Endothelial cell of umbilical vein (primary cell): ENCODE data around the gene LONP1. TPM values are rescaled to one million over a fixed set of nuclear protein-coding genes. Genes with fewer than 3 reads are reported as not detected.

ENCODE experiments used
- BruUV-seq: library from RNA; stranded (reverse); fragments of 400-500 nt; replicated peaks from 2 replicates; lab custom pipeline; 2021; lab: Mats Ljungman, UMichigan
- CTCF ChIA-PET: fragments of 300-600, 350-600 bp; sonication (Branson Sonifier 250); formaldehyde crosslinking; loops from one replicate; lab custom pipeline; 2021; ENCODE audit warnings: antibody characterized with exemption, inconsistent platforms; lab: Charles Lee
- POLR2A ChIA-PET: fragments of 300-600, 350-600 bp; sonication (Branson Sonifier 250); formaldehyde crosslinking; loops from one replicate; lab custom pipeline; 2021; ENCODE audit warnings: antibody characterized with exemption, inconsistent platforms; lab: Charles Lee
- DNase-seq: peaks from one replicate; pipeline ENCODE4 v3.0.0-alpha.2; 2011; ENCODE audit warnings: low read depth, low spot score
- FAIRE-seq: peaks from 2 replicates; lab custom pipeline; 2011; peaks lifted over from hg19 to GRCh38; lab: Jason Lieb, UNC
- H2AFZ ChIP-seq: 2 replicates; pipeline ENCODE4 v1.6.0; 2012; ENCODE audit warnings: low read depth, low read length, control low read depth, inconsistent platforms
- H3K27ac ChIP-seq: 2 replicates; pipeline ENCODE4 v1.5.1; 2011; ENCODE audit warnings: low read depth, mild to moderate bottlenecking, control low read depth, low read length, moderate library complexity; ENCODE audit not compliant: insufficient read depth
- H3K27me3 ChIP-seq, 2 experiments: 2 replicates each; pipeline versions ENCODE4 v1.6.0 to v1.6.1; 2011; ENCODE audit warnings: low read length in 2 of 2, mixed read lengths in 1 of 2; ENCODE audit not compliant: control insufficient read depth in 2 of 2, insufficient read depth in 2 of 2
- H3K36me3 ChIP-seq, 2 experiments: 2 replicates in 1 of 2; 3 replicates in 1 of 2; pipeline ENCODE4 v1.5.1; 2011; ENCODE audit warnings: low read length in 2 of 2, mild to moderate bottlenecking in 1 of 2, moderate library complexity in 1 of 2; ENCODE audit not compliant: control insufficient read depth in 2 of 2, insufficient read depth in 2 of 2; ENCODE audit errors: extremely low read depth in 1 of 2
- H3K4me1 ChIP-seq: 3 replicates; pipeline ENCODE4 v1.5.1; 2011; ENCODE audit warnings: mild to moderate bottlenecking, low read length; ENCODE audit not compliant: control insufficient read depth, insufficient read depth; ENCODE audit errors: extremely low read depth
- H3K4me2 ChIP-seq: 2 replicates; pipeline ENCODE4 v1.6.1; 2011; ENCODE audit warnings: low read length, control low read depth, mixed read lengths; ENCODE audit not compliant: insufficient read depth
- H3K4me3 ChIP-seq, 3 experiments: fragments of 200-600 bp in 1 of 3; sonication (generic), shearing (Covaris generic) in 1 of 3; replicated peaks in 1 of 3; 2 replicates each; pipeline ENCODE4 v1.5.1; 2011 to 2016; ENCODE audit warnings: control low read depth in 3 of 3, low read length in 3 of 3, mild to moderate bottlenecking in 2 of 3, inconsistent platforms in 1 of 3, low read depth in 1 of 3, moderate library complexity in 1 of 3; ENCODE audit not compliant: insufficient read depth in 1 of 3
- H3K79me2 ChIP-seq: 2 replicates; pipeline ENCODE4 v1.6.0; 2012; ENCODE audit warnings: low read length, inconsistent platforms; ENCODE audit not compliant: control insufficient read depth, insufficient read depth
- H3K9ac ChIP-seq: replicated peaks from 2 replicates; pipeline ENCODE3; 2011; ENCODE audit warnings: low read length, control low read depth; ENCODE audit not compliant: insufficient read depth; ENCODE audit errors: extremely low read depth
- H3K9me1 ChIP-seq: replicated peaks from 3 replicates; pipeline ENCODE4 v1.6.0; 2011; ENCODE audit warnings: mild to moderate bottlenecking, low read length; ENCODE audit not compliant: control insufficient read depth, insufficient read depth; ENCODE audit errors: extremely low read depth
- H3K9me3 ChIP-seq: replicated peaks from 2 replicates; pipeline ENCODE4 v1.5.1; 2012; ENCODE audit warnings: low read length, inconsistent platforms; ENCODE audit not compliant: control insufficient read depth, insufficient read depth
- H4K20me1 ChIP-seq: replicated peaks from 2 replicates; pipeline ENCODE3; 2011; ENCODE audit warnings: mild to moderate bottlenecking, low read length; ENCODE audit not compliant: control insufficient read depth, insufficient read depth; ENCODE audit errors: extremely low read depth
- CTCF ChIP-seq, 2 donors: IDR thresholded peaks; 1 replicate in 1 of 2; 2 replicates in 1 of 2; pipeline ENCODE4 v1.5.1; 2011; ENCODE audit warnings: low read length in 2 of 2, mild to moderate bottlenecking in 2 of 2, moderate library complexity in 2 of 2, control low read depth in 1 of 2, inconsistent platforms in 1 of 2, low read depth in 1 of 2; ENCODE audit not compliant: insufficient read depth in 1 of 2; ENCODE audit errors: extremely low read depth in 1 of 2
- EZH2 ChIP-seq: IDR thresholded peaks from 2 replicates; pipeline ENCODE4 v1.6.1; 2012; ENCODE audit warnings: borderline replicate concordance, low read depth, mild to moderate bottlenecking, moderate library complexity, low read length, inconsistent platforms; ENCODE audit not compliant: severe bottlenecking
- FOS ChIP-seq: IDR thresholded peaks from 2 replicates; pipeline ENCODE4 v1.6.1; 2011; ENCODE audit warnings: mild to moderate bottlenecking, low read length, moderate library complexity, borderline replicate concordance; ENCODE audit not compliant: insufficient read depth
- GATA2 ChIP-seq: IDR thresholded peaks from 2 replicates; pipeline ENCODE4 v1.7.0; 2011; ENCODE audit warnings: low read depth, mild to moderate bottlenecking, moderate library complexity, mixed read lengths, low read length; ENCODE audit not compliant: insufficient read length, insufficient read depth
- JUN ChIP-seq: IDR thresholded peaks from 2 replicates; pipeline ENCODE4 v1.6.1; 2011; ENCODE audit warnings: borderline replicate concordance, low read depth; ENCODE audit not compliant: insufficient read length, insufficient read depth
- MAX ChIP-seq: IDR thresholded peaks from 2 replicates; pipeline ENCODE4 v1.6.1; 2011; ENCODE audit not compliant: insufficient read depth, insufficient read length
- MYC ChIP-seq: IDR thresholded peaks from one replicate; pipeline ENCODE4 v1.6.1; 2011; ENCODE audit warnings: mild to moderate bottlenecking, low read depth, low read length
- POLR2A ChIP-seq: IDR thresholded peaks from 2 replicates; pipeline ENCODE4 v1.6.1; 2012; ENCODE audit warnings: low read depth, mild to moderate bottlenecking, control low read depth, low read length
- POLR2AphosphoS5 ChIP-seq: IDR thresholded peaks from 2 replicates; pipeline ENCODE4 v1.6.1; 2012; ENCODE audit warnings: low read depth, mild to moderate bottlenecking, control low read depth, low read length, moderate library complexity; ENCODE audit not compliant: insufficient read depth
- dilution Hi-C: fragments of 300-500 bp; cut with MboI; formaldehyde crosslinking; loops from one replicate; pipeline ENCODE4 v1.15.0; 2019; ENCODE audit warnings: low sequenced_read_pairs; ENCODE audit not compliant: extremely low pct_ligation_motif_present
- intact Hi-C: fragments of 100-400 bp; cut with micrococcal nuclease; formaldehyde crosslinking; loops from one replicate; pipeline ENCODE4 v1.10.0; 2022
- polyA plus RNA-seq, 4 experiments: library from polyadenylated mRNA; depleted of rRNA in 3 of 4; stranded (reverse) in 3 of 4; unstranded in 1 of 4; fragments of >200 nt; gene quantifications; 2 replicates each; pipeline versions ENCODE4 v1.2.1 to v1.2.3, GENCODE V29; 2011 to 2012; ENCODE audit warnings: missing spikeins in 1 of 4
- total RNA-seq: library from RNA; stranded (reverse); gene quantifications from 2 replicates; pipeline ENCODE4 v1.2.3, GENCODE V29; 2021

The LONP1 gene
- total and polyA plus RNA-seq, 2 donors (not counting 3 experiments of a cell fraction or from before 2014, with no cell fraction given): 70.0 to 95.7 TPM

- ChIA-PET CTCF (interaction anchor here (1.0 to 1.5 kb wide), 2 partner anchors 10 to 35 kb away, joined by 3 to 4 read pairs; no protein-coding TSS in a partner anchor), POLR2A (no interaction called here)
- Histone ChIP-seq H2AFZ (no peak overlapping the region), H3K79me2 (no peaks in the 10 kb centered on the region), H4K20me1 (no peaks in the 10 kb centered on the region), H3K4me1 (no peaks in the 10 kb centered on the region), H3K36me3 (peaks cover 22 to 49% of the 10 kb centered on the region in 2 experiments), H3K9ac (no peak overlapping the region), H3K27ac (no peak overlapping the region), H3K9me1 (no peaks in the 10 kb centered on the region), H3K4me3 (no peak overlapping the region), H3K9me3 (no peaks in the 10 kb centered on the region), H3K27me3 (no peaks in the 10 kb centered on the region), H3K4me2 (no peak overlapping the region)
- intact Hi-C loops (no loop called here), dilution Hi-C loops (no loop called here)
- TF ChIP-seq POLR2AphosphoS5: no peak
- no peak for TF ChIP-seq GATA2
- no peak for TF ChIP-seq MYC
- no peak for TF ChIP-seq CTCF (IDR thresholded peaks at IDR 0.05; ENCODE audit: extremely low read depth in 1 of 2, insufficient read depth in 1 of 2, low read depth in 1 of 2, low read length in 2 of 2)
- FAIRE-seq (no peak), DNase-seq (no peak)
- BruUV-seq: no TSS peak
Observed at GRCh38 chr19:5655412-5655811, 64.5 kb downstream of the LONP1 start.

- Histone ChIP-seq H2AFZ (no peak overlapping the region), H3K27ac (no peak overlapping the region), H3K9me3 (no peaks in the 10 kb centered on the region), H3K4me1 (no peaks in the 10 kb centered on the region), H3K9me1 (no peaks in the 10 kb centered on the region), H3K36me3 (peaks cover 22 to 47% of the 10 kb centered on the region in 2 experiments), H4K20me1 (no peaks in the 10 kb centered on the region), H3K27me3 (no peaks in the 10 kb centered on the region), H3K4me3 (no peak overlapping the region), H3K4me2 (no peak overlapping the region), H3K79me2 (peaks cover under 1% of the 10 kb centered on the region), H3K9ac (no peak overlapping the region)
- DNase-seq: no peak
- intact Hi-C loops: no loop called here
- BruUV-seq: no TSS peak
- POLR2A ChIA-PET: no interaction called here
- TF ChIP-seq MAX (no peak), MYC (no peak), GATA2 (no peak), CTCF (IDR thresholded peaks at IDR 0.05; ENCODE audit: extremely low read depth in 1 of 2, insufficient read depth in 1 of 2, low read depth in 1 of 2, low read length in 2 of 2) (no peak), JUN (no peak), POLR2AphosphoS5 (no peak), POLR2A (no peak), FOS (no peak), EZH2 (no peak)
- CTCF ChIA-PET: interaction anchor here (1.0 to 1.5 kb wide), 2 partner anchors 10 to 35 kb away, joined by 3 to 4 read pairs; no protein-coding TSS in a partner anchor
- FAIRE-seq: no peak
- dilution Hi-C loops: no loop called here
Observed at GRCh38 chr19:5654931-5655330, 65.0 kb downstream of the LONP1 start.
